ENCODE data around the gene DMXL2.
"Not testable (repeated sequence)": the region's sequence is repeated elsewhere in the genome, so short reads cannot be mapped to it uniquely, and the experiment has no call there.

DMXL2 gene

DNA sequence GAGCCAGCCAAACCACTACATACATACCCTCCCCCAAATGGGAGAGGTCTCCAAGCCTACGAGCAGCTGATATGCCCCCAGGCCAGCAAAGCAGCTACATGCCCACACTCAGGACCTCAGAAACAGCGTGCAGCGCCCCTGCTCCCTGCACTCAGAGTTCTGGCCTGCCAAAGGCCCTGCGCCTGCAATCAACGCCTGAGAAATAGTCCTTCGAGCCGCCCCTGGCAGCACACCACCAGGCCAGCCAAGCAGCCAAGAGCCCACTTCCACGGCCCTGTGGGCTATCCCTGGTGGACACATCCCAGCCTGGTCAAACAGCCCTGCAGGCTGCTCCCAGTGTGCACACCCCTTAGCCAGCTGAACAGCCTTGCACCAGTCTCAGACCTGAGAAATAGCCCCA is 139.1 kb downstream of the DMXL2 start:
- DNase-seq, result no peak

DNA sequence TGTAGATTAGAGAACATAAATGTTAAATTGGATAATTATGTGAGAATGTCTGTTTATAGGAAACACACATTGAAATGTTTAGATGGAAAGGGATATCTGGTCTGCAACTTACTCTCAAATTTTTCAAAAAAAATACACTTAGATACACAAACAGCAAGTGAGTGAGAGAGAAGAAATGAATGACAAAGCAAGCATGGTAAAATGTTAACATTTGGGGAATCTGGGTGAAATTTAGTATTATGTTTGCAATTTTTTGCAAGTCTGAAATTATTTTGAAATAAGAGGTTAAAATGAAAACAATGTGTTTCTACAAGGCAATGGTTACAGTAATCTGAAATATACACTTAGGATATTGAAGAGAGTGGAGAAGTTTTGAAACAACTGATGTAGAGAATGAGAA is 146.8 kb downstream of the DMXL2 start:
- DNase-seq, result no peak

DNA sequence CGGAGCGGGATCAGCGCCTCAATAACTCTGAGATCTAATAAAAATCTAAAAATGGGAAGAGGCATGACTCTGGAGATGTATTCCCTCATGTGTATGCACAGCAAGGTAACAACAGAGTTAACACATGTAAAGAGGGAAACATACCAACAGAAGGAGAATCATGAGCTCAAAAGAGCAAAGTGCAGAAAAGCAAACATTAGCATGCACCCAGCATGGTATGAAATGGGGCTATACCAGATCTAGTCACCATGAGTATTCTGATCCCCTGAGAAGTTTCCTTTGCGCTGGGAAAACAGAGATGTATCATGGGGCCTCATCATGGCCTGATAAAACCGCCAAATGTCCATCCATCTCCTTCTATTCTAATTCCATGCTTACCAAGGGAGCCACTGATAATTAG is 152.1 kb downstream of the DMXL2 start:
- no peak for DNase-seq

DNA sequence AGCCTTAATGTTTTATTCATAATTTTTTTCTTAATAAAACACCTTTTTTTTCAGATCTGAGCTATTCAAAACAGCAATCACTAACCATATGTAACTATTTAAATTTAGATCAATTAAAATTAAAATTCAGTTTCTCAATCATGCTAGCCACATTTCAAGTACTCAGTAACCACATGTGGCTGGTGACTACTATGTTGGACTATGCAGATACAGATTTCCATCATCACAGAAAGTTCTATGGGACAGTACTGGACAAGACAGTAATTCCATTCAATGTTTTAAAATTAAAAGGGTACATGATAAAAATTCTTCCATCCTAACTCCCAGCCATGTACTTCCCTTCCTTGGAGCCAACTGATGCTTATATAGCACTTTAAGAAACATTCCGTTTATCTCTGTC is 161.8 kb downstream of the DMXL2 start:
- DNase-seq, result no peak

DNA sequence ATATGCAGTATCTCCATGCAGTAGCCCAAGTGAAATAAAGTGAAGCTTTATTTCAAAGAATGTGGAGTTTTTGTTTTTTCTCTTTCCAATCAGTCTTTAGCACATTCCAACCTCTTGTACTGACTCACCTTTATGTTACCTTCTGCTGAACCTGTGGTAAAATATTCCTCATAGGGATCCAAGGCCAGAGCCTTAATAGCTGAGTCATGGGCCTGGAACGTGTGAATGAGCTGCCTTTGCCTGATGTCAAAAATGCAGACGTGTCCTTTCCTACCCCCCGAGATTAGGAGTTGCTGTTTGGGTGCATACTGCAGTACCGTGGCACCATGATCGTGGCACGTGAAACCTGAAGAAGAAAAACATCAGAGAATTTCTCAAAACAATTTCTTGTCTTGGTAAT is 172.6 kb downstream of the DMXL2 start:
- no peak for DNase-seq

DNA sequence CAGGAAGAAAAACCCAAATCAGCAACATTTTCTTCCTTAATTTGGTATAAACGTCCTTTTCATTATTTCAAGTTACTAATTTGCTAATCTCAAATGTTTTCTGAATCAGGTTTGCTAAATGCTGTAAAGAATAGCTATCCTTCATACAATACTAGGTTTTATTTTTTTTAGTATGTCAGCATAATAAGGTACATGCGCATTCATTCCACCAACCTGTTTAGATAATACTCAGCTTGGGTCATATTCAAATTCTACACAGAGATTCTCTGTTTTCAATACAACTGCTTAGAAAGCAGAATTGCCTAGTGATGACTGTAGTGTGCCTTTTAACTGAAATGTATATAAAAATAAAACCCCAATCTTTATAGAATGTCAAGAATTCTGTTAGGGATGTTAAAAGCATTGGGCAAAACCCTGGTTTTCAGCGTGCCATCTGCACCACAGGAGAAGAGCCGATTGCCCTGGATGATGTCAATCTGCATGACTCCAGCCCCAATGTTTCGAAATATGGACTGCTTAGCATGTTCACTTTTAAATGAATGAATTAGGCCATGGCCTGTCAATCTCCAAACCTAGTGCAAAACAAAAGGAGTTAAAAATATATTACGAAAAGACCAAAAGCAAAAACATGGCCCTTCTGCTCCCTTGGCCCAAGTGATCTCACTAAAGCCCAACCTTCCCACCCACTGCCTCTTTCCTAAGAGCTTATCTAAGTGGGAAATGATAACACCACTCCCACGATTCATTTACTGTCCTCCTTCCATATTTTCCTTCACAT is 173.8 kb downstream of the DMXL2 start:
- DNase-seq, result no peak

DNA sequence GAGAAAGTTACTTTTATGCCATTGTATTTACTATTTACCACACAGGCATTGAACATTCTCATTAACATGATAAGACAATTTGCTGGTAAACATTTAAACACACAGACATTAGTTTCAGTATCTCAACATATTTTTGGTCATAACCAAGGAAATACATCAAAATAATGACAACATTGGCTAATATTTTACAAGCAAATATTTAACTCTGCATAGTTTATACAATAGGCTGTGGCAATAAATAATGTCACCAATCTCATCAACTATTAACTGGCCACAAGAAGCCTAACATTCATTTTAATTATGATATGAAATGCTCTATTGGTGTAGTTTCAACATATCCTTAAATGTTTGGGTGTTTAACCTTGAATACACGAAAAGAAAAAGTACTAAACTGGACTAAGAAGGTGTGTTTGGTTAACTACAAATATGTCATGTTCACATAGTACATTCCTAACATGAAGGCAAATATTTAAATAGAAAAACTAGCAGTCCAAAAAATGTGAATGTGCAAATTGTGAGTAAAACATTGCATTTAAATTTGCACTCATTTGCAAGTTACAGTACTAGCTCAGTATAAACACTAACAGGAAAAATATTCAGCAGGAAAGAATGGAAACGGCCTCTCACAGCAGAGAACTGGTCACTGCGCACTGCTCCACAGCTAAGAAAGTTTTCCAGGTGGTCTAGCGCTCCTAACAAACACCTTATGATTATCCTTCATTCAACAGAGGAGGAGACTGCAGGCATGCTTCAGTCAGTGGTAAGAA is 174.5 kb downstream of the DMXL2 start:
- DNase-seq, result no peak

DNA sequence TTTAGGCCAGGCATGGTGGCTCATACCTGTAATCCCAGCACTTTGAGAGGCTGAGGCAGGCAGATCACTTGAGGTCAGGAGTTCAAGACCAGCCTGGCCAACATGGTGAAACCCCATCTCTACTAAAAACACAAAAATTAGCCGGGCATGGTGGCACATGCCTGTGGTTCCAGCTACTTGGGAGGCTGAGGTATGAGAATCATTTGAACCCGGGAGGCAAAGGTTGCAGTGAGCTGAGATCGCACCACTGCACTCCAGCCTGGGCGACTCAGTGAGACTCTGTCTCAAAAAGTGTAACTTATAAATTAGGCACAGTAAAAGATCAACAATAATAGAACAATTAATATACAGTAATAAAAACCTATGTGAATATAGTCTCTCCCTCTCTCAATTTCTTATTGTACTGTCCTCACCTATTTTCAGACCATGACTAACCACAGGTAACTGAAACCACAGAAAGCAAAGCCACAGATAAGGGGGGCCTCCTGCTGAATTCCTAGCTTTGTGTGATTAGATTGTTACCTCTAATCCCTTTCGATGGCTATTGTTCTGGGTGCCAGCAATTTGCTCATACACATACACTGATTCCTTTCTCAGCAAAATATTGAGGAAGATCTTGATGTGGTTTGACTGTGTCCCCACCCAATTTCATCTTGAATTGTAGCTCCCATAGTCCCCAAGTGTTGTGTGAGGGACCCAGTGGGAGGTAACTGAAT is 176.4 kb downstream of the DMXL2 start:
- not testable (repeated sequence) for DNase-seq

DNA sequence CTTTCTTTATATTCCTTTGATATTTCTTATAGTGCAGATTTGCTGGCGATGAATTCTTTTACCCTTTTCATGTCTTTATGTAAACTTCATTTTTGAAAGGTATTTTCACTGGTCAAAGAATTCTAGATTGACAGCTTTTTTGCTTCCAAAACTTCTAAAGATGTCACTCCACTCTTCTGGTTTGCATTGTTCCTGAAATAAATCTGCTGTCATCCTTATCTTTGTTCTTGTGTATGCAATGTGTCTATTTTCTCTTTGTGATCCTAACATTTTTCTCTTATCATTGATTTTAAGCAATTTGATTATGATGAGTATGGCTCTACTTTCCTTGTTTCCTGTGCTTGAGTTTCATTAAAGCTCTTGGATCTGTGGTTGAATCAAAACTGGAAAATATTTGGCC is 177.8 kb downstream of the DMXL2 start:
- no peak for DNase-seq

DNA sequence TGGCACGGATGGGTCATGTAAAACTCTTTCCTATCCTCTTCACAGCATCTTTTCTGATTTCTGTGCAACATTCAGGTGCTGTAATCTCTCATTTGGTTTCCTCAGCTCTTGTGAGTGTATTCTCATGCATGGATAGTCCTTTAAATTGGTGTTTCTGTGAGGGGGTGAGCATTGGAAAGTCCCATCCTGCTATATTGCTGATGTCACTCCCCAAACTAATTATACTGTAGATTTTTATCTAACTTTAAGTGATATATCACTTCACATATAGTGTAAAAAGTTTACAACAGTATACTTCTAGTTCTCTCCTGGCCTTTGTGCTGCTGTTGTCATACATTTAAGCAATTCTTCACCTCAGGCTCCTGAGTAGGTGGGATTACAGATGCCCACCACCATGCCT is 178.5 kb downstream of the DMXL2 start:
- DNase-seq, result no peak

DNA sequence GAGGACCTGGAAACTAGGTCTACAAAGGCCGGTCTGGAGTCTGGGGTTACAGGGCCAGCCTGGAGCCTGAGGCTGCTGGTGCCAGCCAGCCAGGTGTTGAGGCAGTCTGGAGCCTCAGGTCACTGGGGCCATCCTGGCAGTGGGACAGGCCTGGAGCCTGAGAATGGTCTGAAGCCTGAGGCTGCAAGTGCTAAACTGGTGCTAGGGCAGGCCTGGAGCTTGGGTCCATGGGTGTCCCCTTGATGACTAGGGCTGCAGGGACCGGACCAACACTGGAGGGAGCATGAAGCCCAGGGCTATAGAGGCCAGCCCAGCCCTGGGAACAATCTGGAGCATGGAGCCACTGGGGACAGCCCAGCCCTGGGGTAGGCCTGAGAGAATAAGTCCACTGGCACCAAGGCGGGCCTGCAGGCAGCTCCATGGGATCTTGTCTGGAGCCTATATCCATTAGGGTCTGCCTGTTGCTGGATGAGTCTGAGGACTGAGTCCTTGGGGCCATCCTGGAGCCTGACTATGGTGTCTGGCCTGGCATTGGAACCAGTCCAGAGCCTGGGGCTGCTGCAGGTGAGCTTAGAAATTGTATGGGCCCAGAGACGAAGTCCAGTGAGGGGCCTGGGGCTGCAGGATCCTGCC is 179.2 kb downstream of the DMXL2 start:
- DNase-seq, result no peak

DNA sequence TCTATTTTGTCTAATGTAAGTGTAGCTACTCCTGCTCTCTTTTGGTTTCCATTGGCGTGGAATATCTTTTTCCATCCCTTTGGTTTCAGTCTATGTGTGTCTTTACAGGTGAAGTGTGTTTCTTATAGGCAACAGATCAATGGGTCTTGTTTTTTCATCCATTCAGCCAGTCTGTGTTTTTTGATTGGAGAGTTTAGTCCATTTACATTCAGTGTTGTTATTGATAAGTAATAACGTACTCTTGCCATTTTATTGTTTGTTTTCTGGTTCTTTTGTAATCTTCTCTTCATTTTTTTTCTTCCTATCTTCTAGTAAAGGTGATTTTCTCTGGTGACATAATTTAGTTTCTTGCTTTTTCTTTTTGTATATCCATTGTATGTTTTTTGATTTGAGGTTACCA is 184.0 kb downstream of the DMXL2 start:
- DNase-seq, result no peak

DNA sequence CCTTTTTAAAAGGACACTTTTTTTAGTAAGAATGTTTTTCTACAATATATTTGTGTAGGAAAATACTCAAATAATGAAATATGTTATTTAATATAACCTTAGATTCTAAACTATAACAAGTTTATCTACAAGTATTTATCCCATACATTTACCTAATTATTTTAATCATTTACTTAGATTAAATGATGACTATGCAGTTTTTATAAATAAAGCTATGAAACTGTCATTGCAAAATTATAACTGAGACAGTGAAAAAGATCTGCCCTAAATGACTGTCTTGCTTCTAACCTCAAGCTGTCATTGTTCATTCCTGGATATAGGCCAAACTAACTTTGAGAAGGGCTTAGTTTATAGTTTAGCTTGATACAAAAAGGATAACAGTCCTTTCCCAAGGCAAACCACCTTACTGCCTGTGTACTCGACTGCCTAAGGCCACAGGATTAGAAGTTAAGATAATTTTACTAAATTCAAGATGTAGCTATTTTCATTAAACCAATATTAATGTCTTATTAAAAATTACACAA is 197.0 kb downstream of the DMXL2 start:
- DNase-seq, result no peak

DNA sequence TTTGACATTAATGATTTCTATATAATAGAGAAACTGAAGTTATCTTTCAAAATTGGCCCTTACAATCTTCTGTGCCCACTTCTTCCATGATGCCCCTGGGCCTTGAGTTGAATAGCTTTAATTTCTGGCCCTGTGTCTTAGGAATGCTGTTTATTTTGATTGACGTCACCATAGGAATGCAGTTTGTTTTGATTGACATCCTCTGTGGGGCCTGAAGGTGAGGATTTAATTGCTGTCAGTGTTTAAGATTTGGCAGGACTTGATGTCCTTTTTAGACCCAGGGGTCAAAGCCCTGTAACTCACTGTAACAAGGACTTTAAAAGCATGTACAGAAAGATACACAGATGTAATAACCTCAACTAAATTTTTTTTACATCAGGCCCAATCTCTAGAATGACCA is 197.8 kb downstream of the DMXL2 start:
- no peak for DNase-seq

DNA sequence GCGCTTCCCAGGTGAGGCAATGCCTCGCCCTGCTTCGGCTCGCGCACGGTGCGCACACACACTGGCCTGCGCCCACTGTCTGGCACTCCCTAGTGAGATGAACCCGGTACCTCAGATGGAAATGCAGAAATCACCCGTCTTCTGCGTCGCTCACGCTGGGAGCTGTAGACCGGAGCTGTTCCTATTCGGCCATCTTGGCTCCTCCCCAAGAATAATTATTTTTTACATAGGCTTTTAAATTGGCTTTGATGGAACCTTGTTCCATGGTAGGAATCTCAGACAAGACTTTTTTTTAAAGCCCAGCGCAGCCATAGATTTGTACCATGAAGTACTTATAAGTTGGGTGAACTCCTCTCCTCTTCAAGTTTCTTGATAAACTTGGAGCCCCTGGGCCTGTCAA is 199.5 kb downstream of the DMXL2 start:
- DNase-seq, result not testable (repeated sequence)

DNA sequence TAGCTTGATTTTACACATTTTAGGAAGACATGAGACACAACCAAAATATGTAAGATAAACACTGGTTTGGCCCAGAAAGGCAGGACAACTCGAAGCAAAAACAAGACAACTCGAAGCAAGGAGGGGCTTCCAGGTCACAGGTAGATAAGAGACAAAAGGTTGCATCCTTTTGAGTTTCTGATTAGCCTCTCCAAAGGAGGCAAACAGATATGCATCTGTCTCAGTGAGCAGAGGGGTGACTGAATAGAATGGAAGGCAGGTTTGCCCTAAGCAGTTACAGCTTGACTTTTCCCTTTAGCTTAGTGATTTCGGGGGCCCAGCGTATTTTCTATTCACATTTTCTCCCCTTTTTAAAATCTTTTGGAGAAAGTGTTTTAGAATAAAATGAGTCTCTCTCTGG is 206.4 kb downstream of the DMXL2 start:
- no peak for DNase-seq

DNA sequence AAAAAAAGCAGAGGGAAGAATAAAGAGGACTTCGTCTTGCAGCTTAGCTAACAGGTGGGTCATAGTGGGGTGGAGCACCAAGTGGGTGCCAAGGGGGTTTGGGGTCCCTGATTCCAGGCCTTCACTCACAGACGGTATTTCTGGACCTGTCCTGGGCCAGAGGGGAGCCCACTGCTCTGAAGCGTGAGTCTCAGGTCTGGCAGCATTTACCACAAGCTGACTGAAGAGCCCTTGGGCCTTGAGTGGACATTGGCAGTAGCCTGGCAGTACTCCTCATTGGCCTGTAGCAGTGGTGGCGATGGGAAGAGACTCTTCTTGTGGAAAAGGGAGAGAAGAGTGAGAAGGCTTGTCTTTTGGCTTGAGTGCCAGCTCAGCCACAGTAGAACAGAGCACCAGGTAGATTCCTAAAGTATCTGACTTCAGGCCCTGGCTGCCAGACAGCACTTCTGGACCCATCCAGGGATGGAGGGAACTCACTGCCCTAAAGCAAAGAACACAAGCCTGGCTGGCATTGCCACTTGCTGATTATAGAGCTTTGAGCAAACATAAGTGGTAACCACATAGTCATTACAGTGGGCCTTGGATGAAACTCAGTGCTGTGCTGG is 208.2 kb downstream of the DMXL2 start:
- DNase-seq, result no peak

DNA sequence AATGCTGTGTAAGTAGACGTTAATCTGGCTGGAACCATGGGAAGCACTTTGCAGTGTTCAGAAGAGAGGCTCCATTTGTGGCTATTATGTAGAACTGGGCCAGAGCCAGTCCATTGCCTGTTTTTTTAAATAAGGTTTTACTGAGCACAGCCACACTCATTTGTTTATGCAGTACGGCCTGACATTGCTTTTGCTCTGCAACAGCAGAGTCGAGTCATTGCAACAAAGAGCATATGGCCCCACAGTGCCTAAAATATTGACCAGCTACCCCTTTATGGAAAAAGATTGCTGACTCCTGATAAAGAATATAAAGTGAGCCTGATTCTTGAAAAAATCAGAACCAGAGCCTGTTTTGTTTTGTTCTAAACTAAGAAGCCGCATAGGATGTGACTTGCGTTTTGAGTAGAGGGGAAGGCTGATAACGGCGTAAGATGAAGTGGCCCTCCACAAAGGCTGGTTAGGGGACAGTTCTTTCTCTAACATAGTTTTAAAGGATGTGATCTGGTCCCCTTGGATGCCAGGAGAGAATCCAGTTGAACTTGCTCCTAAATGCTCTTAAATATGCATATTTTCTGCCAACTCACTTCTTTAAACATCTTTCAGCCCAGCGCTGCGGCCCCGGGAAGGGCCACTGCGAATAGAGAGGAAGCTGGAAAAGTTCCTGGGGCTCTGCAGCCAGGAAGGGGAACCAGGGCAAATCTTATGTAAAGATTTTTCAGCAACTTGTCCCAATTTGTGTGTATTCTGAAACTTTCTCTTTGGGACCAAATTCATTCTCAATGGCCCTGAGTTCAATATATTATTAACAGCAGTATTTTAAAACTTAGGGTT is 216.7 kb downstream of the DMXL2 start:
- no peak for DNase-seq

DNA sequence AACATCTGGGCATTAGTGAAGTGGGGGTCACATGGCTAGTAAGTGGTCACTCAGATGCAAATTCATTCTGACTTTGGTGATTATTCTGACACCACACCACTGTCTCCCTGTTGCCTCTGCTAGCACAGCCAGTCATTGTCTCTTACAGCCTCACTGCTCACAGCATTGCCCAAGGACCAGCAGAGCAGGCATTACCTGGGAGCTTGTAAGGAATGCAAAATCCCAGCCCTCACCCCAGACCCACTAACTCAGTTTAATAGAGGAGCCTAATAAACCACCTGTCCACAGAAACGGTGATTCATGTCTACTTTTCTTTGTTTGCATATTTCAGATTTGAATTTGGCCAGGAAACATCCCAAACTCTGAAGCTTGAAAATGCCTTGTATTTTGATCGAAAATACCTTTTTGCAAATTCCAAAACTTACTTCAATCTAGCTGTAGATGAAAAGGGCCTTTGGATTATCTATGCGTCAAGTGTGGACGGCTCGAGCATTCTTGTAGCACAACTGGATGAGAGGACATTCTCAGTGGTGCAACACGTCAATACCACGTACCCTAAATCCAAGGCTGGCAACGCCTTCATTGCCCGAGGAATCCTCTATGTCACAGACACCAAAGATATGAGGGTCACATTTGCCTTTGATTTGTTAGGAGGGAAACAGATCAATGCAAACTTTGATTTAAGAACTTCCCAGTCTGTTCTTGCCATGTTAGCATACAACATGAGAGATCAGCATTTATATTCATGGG is 218.4 kb downstream of the DMXL2 start:
- DNase-seq, result no peak

DNA sequence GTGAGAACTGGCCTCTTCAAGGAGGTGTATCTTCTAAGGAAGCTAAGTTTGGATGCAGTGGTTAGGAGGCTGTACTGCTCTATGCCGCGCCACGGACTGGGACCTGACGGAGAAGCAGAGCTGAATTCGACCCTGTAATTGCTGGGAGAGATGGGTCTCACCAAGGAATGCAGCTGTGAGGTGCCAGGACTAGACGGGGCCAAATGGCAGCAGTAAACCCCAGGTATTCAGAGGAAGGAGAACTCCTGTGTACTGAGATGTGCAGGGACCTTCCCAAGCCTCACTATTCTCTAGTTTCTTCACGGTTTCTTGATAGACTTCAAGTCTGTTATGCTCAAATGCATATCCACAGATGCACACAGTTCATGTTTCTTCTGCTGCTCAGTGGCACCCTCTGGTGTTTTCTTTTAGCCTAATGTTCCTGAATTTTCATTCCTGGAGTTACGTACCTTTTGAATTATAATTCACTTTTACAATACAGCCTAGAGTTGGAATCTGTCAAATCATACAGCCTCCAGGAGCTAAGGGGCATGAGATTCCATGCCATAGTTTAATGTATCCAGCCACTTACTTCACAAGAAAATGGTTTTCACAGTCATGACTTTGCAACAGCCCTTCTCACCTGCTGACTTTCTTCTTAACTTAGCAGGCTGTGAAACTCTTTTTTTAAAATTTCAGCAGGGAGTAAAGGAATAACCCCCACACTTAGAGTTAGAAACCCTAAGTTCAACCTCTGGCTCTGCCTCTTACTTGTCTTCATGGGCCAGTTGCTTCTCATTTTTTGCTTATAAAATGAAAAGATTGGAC is 219.3 kb downstream of the DMXL2 start:
- no peak for DNase-seq

All from stimulated activated CD4-positive, alpha-beta T cell treated with anti-CD3 and anti-CD28 coated beads, Interleukin-4, amount 100 ng/mL, for 1 hour (primary cell).